Stimulated activated naive CD8-positive, alpha-beta T cell treated with anti-CD3 and anti-CD28 coated beads, Interleukin-15, Interleukin-2, amounts not matched to agents 100 ng/mL and 50 ng/mL, for 24 hours (primary cell): ENCODE results near the gene MBD3.

ENCODE experiments used
- H3K27ac Mint-ChIP-seq: one replicate; pipeline ENCODE4 v1.8.0; 2021; ENCODE audit warnings: mild to moderate bottlenecking, mixed read lengths
- H3K27me3 Mint-ChIP-seq: one replicate; pipeline ENCODE4 v1.8.0; 2021; ENCODE audit warnings: mixed read lengths
- H3K36me3 Mint-ChIP-seq: one replicate; pipeline ENCODE4 v1.8.0; 2021; ENCODE audit warnings: low read depth, mixed read lengths
- H3K4me1 Mint-ChIP-seq: one replicate; pipeline ENCODE4 v1.8.0; 2021; ENCODE audit warnings: low read depth, mixed read lengths
- H3K4me3 Mint-ChIP-seq: one replicate; pipeline ENCODE4 v1.8.0; 2021; ENCODE audit warnings: mild to moderate bottlenecking, mixed read lengths
- H3K9me3 Mint-ChIP-seq: one replicate; pipeline ENCODE4 v1.8.0; 2021; ENCODE audit warnings: mixed read lengths

Gene MBD3

DNA sequence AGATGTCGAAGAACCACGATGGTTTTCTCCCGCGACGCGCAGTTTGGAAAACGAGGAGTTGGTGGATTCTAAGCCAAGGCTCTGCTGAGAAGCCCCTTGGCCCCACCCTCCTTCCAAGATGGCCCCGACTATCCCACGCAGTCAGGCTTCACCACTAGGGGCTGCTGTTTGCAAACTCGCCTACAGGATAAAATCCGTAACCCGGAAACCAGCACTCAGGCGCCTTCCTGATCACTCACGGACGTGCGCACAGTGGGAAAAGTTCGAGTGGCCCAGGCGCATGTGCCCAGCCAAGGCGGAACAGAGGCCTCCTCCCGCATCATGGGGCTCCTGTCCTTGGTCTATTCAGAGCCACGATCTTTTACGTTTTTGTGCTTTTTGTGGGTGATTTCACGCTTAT, 31.8 kb upstream of the MBD3 start:
- H3K4me1 Mint-ChIP-seq, result no peaks in the 10 kb centered on the region
- no peaks in the 10 kb centered on the region for H3K9me3 Mint-ChIP-seq
- no peak overlapping the region for H3K27ac Mint-ChIP-seq
- H3K4me3 Mint-ChIP-seq, result no peak overlapping the region
- H3K36me3 Mint-ChIP-seq, result peaks cover 12% of the 10 kb centered on the region
- no peaks in the 10 kb centered on the region for H3K27me3 Mint-ChIP-seq

DNA sequence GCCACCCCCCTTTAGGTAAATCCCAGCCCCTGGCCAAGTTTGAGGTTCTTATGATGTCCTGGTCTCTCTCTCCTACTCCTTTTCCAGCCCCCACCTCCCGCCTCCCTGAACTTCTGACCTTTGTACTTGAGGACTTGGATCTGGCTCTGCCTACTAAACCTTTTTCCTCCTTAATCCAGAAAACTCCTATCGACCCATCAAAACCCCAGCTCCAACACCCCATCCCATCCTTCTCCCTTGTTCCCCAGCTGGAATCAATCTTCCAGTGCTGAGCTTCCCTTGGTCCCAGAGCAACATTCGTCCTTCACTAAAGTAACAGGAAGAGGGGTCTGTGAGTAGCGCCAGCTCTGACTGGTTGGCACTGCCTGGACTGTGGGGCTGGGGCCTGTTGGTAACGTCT, 29.9 kb upstream of the MBD3 start:
- peak overlapping the region; percentile 52 for H3K27ac Mint-ChIP-seq
- no peaks in the 10 kb centered on the region for H3K27me3 Mint-ChIP-seq
- no peaks in the 10 kb centered on the region for H3K9me3 Mint-ChIP-seq
- no peak overlapping the region for H3K4me3 Mint-ChIP-seq
- H3K36me3 Mint-ChIP-seq, result peaks cover 22% of the 10 kb centered on the region
- peaks cover 11% of the 10 kb centered on the region for H3K4me1 Mint-ChIP-seq

DNA sequence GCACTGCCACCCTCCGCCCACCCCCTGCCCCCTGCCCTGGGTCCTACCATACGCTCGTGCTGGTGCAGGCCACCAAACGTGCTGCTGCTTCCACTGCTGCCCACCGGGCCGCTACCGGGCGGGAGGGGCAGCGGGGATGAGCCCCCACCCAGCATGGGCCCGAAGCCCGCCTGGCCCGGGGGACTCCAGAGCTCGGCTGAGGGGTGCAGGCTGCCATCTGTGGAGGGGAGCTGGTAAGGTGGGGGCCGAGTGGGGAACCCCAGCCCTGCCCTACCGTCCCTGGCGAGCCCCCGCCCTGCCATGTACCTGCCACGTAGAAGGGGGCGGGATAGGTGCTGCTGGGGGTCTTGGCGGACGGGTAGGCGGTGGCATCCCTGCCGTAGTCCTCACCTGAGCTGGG, 29.3 kb upstream of the MBD3 start:
- H3K4me3 Mint-ChIP-seq, result no peak overlapping the region
- H3K27me3 Mint-ChIP-seq, result no peaks in the 10 kb centered on the region
- no peak overlapping the region for H3K27ac Mint-ChIP-seq
- peaks cover 16% of the 10 kb centered on the region for H3K4me1 Mint-ChIP-seq
- peaks cover 24% of the 10 kb centered on the region for H3K36me3 Mint-ChIP-seq
- no peaks in the 10 kb centered on the region for H3K9me3 Mint-ChIP-seq

DNA sequence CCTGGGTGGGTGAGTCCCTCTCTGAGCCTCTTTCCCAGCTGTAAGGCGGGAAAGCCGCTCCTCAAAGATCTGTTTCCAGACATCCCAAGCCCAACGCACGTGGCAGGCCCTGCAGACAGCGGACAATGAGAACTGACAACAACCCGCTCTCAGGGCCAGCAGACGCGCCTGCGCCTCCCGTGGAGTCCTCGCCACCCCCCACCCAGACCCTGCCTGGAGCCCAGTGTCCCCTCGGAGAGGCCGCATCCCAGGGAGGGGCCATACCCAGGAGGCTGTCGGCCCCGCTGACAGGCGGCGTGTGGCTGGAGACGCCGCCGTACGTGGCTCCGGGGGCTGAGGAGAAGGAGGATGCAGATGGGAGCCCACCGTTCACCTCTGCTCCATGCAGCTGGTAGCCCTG, 28.9 kb upstream of the MBD3 start:
- peaks cover 29% of the 10 kb centered on the region for H3K36me3 Mint-ChIP-seq

DNA sequence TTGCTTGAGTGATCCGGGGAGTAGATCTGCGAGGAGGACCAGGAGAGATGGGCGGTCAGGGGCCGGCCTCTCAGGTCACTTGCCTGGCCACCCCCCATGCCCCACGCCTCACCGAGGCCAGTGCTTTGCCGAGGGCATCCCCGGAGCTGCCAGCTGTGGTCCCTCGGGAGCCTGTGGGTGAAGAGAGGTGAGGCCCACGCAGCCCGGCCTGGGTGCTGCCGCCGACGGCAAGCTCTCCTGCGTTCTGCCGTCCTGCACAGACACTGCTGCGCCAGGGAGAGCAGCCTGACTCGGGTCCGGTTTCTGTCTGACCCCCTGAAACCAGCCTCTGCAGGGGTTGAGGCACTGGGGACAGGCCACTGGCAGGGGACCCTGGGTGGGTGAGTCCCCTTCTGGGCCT, 28.4 kb upstream of the MBD3 start:
- H3K27me3 Mint-ChIP-seq, result no peaks in the 10 kb centered on the region
- H3K27ac Mint-ChIP-seq, result no peak overlapping the region
- peaks cover 24% of the 10 kb centered on the region for H3K4me1 Mint-ChIP-seq
- H3K36me3 Mint-ChIP-seq, result peaks cover 33% of the 10 kb centered on the region
- H3K4me3 Mint-ChIP-seq, result no peak overlapping the region
- no peaks in the 10 kb centered on the region for H3K9me3 Mint-ChIP-seq

More for the DNA sequence above, 28.9 kb upstream of the MBD3 start:
- no peaks in the 10 kb centered on the region for H3K9me3 Mint-ChIP-seq
- peaks cover 21% of the 10 kb centered on the region for H3K4me1 Mint-ChIP-seq
- no peaks in the 10 kb centered on the region for H3K27me3 Mint-ChIP-seq
- H3K4me3 Mint-ChIP-seq, result no peak overlapping the region
- H3K27ac Mint-ChIP-seq, result no peak overlapping the region

DNA sequence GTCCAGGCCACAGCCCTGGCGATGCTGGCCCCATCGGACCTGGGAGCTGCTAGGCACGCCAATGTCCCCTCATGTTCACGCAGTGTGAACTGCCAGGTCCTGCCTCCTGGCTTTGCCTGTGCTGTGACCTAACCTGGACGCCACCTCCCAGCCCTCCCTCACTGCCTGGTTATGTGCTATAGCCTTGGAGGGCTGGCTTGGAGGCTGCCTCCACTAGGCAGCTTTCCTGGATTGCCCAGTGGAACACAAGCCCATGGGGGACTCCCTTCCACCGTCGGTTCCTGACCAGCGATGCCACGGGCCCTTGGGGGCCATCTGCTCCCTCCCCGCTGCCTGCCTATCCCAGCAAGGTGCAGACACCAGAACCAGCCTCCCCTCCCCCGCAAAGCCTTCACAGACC, 27.8 kb upstream of the MBD3 start:
- no peaks in the 10 kb centered on the region for H3K27me3 Mint-ChIP-seq
- H3K4me3 Mint-ChIP-seq, result no peak overlapping the region
- H3K9me3 Mint-ChIP-seq, result no peaks in the 10 kb centered on the region
- peaks cover 38% of the 10 kb centered on the region for H3K36me3 Mint-ChIP-seq
- no peak overlapping the region for H3K27ac Mint-ChIP-seq
- peaks cover 24% of the 10 kb centered on the region for H3K4me1 Mint-ChIP-seq

DNA sequence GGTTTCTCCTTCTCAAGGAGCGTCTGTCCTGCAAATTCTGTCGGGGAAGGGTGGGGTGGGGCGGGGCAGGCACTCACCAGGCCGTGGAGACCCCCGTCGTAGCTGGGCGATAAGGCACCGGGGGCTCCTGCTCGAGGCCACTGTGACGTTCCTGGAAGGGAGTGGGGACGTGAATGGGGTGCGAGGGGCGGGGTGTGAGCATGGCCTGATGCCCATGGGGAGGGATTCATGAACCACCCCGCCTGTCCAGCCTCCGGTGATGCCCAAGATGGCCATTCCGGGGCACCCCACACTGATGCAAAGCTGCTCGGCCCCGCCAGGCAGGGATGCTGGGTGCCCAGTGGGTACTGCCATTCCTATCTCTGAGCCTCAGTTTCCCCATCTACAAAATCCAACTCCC, 27.0 kb upstream of the MBD3 start:
- Mint-ChIP-seq H3K36me3 (peaks cover 41% of the 10 kb centered on the region), H3K9me3 (no peaks in the 10 kb centered on the region), H3K27me3 (no peaks in the 10 kb centered on the region), H3K4me3 (no peak overlapping the region), H3K4me1 (peaks cover 24% of the 10 kb centered on the region), H3K27ac (no peak overlapping the region)

DNA sequence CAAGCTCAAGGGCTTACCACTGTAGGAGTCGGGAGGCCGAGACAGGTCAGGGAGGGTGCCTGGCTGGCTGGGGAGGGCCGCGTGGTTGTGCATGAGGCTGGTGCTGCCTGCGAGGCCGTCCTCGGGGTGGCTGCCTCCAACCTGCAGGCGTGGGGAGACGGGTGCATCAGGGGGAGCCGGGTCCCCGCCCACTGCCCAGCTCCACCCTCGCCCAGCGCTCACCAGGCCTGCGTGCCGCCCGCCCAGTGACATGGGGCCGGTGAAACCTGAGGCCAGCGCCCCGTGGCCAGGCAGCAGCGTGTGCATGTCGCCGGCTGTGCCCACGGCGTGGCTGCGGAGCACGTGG, 26.4 kb upstream of the MBD3 start:
- Mint-ChIP-seq H3K27me3 (no peaks in the 10 kb centered on the region), H3K9me3 (no peaks in the 10 kb centered on the region), H3K27ac (no peak overlapping the region), H3K4me1 (peaks cover 24% of the 10 kb centered on the region), H3K36me3 (peaks cover 41% of the 10 kb centered on the region), H3K4me3 (no peak overlapping the region)

DNA sequence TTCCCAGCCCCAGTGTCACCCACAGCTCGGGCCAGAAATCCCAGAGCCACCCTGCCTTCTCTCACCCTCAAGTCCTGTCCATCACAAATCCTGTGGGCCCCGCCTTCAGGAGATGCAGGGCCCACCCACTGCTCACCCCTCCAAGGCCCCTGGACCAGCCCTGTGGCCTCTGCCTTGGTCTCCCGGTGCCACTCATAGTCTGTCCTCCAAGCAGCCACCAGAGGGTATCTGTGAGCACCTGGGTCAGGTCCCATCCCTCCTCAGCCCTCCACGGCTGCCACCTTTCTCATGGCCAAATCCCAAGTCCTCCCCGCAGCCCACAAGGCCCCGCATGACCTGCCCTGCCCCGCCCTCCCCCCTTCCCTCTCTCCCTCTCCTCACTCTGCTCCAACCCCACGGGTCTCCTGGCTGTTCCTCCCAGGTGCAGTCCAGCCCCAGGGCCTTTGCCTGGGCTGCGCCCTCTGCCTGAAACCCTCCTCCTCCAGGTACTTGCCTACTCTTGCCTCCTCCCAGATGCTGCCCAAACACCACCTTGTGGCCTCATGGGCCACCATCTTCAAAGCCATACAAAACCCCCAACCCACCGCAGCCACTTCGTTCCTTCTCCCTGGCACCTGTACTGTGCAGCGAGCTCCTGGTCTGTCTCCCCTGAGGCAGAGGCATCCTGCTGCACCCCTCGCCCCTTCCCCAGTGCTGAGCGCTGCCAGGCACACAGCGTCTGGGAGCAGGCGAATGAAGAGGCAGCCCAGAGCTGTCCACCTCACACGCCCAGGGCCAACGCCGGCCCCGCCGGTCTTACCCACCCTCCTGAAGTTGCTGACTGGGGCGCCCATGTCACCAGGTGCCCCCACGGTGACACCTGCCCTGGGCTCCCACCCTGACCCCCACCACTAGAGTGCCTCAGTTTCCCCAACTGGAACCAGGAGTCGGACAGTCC, 25.8 kb upstream of the MBD3 start:
- H3K36me3 Mint-ChIP-seq, result peaks cover 39% of the 10 kb centered on the region
- peak overlapping the region; percentile 59 for H3K27ac Mint-ChIP-seq
- H3K27me3 Mint-ChIP-seq, result no peaks in the 10 kb centered on the region
- peaks cover 24% of the 10 kb centered on the region for H3K4me1 Mint-ChIP-seq
- H3K9me3 Mint-ChIP-seq, result no peaks in the 10 kb centered on the region
- H3K4me3 Mint-ChIP-seq, result no peak overlapping the region

DNA sequence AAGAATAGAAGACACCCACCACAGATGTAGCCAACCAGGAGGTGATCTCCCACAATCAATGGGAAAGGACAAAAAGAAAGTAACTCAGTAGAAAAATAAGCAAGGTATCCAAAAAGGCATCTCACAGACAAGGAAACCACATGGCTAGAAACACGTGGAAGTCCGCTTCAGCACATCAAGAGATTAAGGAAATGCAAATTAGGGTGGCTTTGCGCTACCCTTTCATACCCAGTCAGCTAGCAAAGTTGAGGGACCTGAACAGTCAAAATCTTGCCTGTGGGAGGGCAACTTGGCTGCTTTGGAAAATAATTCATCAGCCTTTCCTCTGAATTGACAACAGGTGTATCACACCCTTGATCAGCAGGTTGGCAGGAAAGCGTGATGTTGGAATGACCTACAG, 24.2 kb upstream of the MBD3 start:
- H3K4me3 Mint-ChIP-seq, result no peak overlapping the region
- H3K9me3 Mint-ChIP-seq, result no peaks in the 10 kb centered on the region
- H3K4me1 Mint-ChIP-seq, result peaks cover 26% of the 10 kb centered on the region
- H3K27me3 Mint-ChIP-seq, result no peaks in the 10 kb centered on the region
- H3K27ac Mint-ChIP-seq, result peak overlapping the region; percentile 89
- H3K36me3 Mint-ChIP-seq, result peaks cover 39% of the 10 kb centered on the region

DNA sequence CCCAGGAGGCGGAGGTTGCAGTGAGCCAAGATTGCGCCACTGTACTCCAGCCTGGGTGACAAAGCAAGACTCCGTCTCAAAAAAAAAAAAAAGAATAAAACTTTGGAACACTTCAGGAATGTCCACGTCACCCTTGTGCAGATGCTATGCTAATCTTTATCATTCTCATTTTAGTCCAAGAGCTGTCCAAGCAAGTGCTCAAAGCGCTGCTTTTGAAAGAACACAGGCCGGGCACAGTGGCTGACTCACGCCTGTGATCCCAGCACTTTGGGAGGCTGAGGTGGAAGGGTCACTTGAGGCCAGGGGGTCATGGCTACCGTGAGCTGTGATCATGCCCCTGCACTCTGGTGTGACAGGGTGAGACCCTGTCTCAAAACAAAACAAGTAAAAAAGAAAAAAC, 23.7 kb upstream of the MBD3 start:
- Mint-ChIP-seq H3K27me3 (no peaks in the 10 kb centered on the region), H3K4me3 (no peak overlapping the region), H3K36me3 (peaks cover 39% of the 10 kb centered on the region), H3K9me3 (no peaks in the 10 kb centered on the region), H3K4me1 (peaks cover 28% of the 10 kb centered on the region), H3K27ac (peak overlapping the region; percentile 89)

DNA sequence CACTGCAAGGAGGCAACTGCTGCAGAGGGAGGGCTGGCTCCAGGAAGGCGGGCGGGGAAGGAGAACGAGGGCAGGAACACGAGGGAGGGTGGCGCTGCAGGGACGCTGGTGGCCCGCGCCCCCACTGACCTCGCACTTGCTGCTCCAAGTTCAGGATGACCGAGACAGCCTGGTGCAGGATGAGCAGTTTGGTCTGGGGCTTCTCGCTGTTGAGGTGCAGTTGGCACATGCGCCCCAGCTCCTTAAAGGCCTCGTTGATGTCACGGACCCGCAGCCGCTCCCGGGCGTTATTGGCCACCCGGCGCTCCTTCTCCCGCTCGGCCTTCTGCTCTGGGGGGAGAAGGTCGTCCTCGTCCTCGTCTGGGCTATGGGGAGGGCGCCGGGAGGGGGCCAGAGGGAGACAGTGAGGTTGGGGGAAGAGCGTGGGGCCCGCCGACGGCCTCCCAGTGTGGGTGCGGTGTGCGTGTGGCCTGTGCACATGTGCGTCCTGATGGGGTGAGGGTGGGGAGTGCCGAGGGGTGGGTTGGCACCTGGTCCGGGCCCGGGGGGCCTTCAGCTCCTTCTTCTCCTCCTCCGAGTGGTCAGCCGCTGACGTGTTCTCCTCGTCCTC, 22.6 kb upstream of the MBD3 start:
- Mint-ChIP-seq H3K4me1 (peaks cover 39% of the 10 kb centered on the region), H3K4me3 (no peak overlapping the region), H3K27ac (peak overlapping the region; percentile 1), H3K36me3 (peaks cover 46% of the 10 kb centered on the region), H3K9me3 (no peaks in the 10 kb centered on the region), H3K27me3 (no peaks in the 10 kb centered on the region)

DNA sequence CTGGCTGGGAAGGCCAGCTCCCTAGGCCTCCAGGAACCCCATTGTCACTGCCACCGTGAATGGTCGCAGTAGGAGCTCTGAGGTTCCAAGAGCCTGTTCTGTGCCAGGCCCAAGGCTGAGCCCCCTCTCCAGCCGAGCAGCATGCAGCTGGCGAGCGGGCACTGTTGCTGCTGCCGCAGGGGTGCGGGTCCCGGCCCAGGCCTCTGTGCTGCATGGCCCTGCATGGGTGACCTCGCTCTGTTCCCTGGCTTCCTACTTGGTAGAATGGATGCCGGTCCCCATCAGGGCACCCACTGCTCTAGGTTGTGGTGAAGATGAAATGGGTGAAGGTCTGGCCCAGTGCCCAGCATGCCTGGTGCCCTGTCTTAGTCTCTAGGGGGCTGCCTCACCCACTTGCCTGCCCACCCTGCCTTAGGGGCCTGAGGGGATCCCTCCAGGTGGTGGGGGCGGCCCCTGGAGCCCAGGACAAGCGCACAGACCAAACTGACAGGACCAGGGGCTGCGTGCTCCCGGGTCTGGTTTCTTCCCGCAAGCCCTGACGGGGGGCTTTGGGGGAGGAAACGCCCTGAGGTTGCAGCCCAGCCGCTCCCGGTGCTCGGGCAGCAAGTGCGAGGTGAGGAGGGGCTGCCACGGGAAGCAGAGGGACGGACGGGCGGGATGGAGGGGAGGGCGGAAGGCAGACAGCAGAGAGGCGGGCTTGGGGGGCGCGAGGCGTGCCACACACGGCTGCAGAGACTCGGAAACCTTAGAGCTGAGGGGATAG, 21.3 kb upstream of the MBD3 start:
- no peaks in the 10 kb centered on the region for H3K9me3 Mint-ChIP-seq
- H3K27me3 Mint-ChIP-seq, result no peaks in the 10 kb centered on the region
- peaks cover 46% of the 10 kb centered on the region for H3K36me3 Mint-ChIP-seq
- peaks cover 50% of the 10 kb centered on the region for H3K4me1 Mint-ChIP-seq
- H3K4me3 Mint-ChIP-seq, result no peak overlapping the region
- no peak overlapping the region for H3K27ac Mint-ChIP-seq

DNA sequence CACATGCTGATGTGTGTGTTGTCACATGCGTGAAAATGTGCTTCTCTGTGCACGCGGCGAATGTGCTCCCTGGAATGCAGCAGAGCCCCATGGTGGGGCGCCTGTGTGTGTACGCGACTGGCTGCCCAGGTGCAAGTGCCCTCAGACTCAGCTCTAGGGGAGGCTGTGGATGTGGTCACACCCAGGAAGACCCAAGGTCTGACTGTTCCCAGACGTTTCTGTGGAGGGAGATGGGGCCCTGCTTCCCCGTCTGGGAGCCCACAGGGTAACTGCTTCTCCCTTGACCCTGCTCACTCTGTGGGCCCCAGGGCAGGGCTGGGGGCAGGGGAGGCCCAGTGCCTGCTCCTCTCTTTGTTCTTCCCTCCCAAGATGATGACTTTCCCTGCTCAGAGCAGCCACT, 20.5 kb upstream of the MBD3 start:
- H3K36me3 Mint-ChIP-seq, result peaks cover 39% of the 10 kb centered on the region
- no peaks in the 10 kb centered on the region for H3K9me3 Mint-ChIP-seq
- no peak overlapping the region for H3K4me3 Mint-ChIP-seq
- H3K27ac Mint-ChIP-seq, result no peak overlapping the region
- H3K4me1 Mint-ChIP-seq, result peaks cover 50% of the 10 kb centered on the region
- no peaks in the 10 kb centered on the region for H3K27me3 Mint-ChIP-seq
